GM21381 (cell line): ENCODE results near the gene CCDC179.
A peak's percentile ranks its signal among the peaks of the same experiment; 100 is the strongest.

Experiments used
- ATAC-seq: cut with Tn5 transposase; IDR thresholded peaks from one replicate; pipeline ENCODE4 v1.9.1; 2021; ENCODE audit warnings: mild to moderate bottlenecking, moderate library complexity; ENCODE audit not compliant: unreplicated experiment

CCDC179 gene

DNA sequence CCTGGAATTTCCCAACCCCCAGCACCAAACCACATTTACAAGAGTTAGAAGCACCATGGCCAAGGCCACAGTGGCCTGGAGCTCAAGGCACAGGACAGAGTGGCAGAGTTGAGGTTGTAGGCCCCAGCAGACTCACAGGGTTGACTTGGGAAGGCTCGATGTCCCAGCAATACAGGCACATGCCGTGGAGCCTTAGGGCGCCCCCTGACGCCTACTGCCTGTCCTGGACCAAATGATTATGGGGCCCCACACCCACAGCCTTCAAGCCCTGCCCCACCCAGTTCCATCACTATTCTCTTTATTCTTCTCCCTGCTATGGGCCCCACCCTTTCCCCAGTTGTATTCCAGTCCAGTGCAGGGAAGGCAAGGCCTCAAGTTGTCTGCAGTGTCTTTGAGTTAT lies at the start of gene CCDC179:
TSS of gene CCDC179 (minus strand) at position 234 of the 400 bp plus-strand sequence. CDS start at position 181, 53 bp downstream.
- ATAC-seq: no peak

GRCh38 chr11:22903782-22904181 lies 43.5 kb upstream of the CCDC179 start:
- ATAC-seq: peak; percentile 60

GRCh38 chr11:22901603-22902002 lies 41.3 kb upstream of the CCDC179 start:
- ATAC-seq: no peak

GRCh38 chr11:22900764-22901486 lies 40.7 kb upstream of the CCDC179 start:
- ATAC-seq: no peak

DNA sequence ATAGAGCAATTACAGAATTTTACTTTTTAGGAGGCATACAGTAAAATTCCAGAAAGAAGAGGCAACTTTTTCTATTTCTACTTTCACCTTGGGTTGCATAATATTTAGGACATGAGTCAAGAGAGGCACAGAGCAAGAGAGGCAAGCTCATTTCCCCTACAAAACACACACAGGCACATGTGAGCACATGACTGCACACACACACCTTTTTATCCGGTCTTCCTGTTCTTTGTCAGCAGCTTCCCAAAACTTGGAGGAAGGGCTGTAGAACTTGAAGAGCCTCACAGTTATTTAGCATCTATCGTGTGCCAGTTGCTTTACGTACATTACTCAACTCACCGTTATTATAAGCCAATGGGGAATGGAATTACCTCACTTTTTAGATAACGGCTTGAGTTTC lies 37.8 kb upstream of the CCDC179 start:
- no peak for ATAC-seq

- ATAC-seq: no peak
These were observed 30.0 kb upstream of the CCDC179 start for GRCh38 chr11:22890227-22890626.

DNA sequence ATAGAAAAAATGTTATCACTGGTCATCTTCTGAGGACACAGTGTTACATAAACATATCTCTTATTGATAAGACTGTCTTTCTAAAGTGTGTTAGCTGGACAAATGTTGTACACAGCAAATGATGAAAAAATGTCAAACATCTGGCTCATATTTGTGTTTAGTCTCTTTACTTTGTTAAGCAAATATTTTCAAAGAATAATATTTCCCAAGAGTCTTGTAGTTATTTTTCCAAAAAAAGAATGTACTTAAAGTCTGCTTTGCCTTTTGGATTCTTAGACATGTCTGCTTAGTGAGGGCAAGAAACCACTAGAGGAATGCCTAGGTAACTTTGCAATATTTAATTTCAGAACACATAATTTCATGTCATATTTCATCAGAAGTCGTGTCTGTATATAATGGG lies 23.9 kb upstream of the CCDC179 start:
- ATAC-seq: no peak

GRCh38 chr11:22879630-22880029 lies 19.4 kb upstream of the CCDC179 start:
- ATAC-seq: no peak

DNA sequence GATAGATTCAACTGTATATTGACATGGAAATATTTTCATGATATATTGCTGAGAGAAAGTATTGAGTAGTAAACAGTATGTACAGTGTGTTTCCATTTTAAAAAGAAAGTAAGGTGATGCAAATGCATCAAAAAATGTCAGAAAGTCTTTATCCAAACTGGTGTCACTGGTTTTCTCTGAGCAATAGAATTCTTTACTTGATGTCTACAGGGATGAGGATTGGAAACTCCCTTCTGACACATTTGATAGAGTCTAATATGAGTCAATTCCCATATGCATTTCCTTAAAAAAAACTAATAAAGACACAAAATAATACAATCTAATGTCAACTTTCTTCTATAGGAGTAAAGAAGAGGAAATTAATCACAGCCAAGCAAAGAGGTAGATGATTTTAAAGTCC lies 18.3 kb upstream of the CCDC179 start:
- ATAC-seq: no peak

DNA sequence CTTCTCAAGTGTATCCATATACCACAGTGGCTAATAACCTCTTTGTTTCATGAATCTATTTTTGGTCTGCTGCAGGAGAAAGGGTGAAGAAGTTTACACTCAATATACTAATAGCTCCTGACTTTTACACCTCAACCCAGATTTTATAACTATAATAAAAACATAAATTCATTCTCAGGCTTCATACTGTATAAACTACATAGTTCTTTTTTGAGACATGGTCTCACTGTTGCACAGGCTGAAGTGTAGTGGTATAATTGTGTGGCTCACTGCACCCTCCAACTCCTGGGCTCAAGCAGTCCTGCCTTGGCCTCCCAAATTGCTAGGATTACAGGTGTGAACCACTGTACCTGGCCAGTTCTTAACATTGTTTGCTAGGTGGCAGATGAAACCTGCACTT lies 17.8 kb upstream of the CCDC179 start:
- no peak for ATAC-seq

DNA sequence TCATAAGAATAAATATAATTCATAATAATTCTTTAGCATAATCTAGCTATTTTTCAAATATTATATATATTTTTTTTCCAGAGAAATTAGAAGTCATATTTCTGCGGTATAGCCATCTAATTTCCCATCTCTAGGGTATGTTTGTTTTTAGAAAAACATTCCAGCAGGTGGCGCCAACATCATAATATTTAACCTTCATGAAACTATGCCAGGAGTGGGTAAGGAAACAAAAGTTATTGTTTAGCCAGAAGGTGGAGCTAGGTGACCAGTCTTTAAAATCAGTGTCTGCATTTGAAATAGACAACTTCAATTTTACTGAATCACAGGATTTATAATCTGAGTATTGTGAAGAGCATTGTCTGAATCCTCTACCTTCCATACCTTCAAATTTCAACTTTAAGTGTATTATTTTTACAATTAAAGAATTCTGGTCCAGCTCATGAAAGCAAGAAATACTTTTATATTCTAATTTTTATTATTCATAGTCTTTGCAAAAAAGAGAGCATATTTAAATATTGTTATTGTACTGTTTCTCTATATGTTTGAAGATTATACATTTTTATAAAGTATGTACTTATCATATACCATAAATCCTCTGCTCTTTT lies 15.7 kb upstream of the CCDC179 start:
- ATAC-seq: peak; percentile 98

DNA sequence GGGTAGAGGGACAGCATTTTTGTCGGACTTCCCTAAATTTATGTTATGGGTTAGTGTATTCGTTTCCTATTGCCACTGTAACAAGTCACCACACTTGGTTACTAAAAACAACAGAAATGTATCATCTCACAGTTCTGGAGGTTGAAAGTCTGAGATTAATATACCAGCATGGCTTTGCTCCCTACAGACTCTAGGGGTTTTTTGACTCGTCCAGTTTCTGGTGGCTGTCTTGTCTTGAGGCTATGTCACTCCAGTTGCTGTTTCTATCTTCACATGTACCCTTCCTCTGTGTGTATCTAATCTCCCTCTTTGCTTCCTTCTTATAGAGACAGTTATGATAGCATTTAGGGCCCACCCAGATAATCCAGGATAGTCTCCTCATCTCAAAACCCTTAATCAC lies 9.1 kb upstream of the CCDC179 start:
- ATAC-seq: no peak

DNA sequence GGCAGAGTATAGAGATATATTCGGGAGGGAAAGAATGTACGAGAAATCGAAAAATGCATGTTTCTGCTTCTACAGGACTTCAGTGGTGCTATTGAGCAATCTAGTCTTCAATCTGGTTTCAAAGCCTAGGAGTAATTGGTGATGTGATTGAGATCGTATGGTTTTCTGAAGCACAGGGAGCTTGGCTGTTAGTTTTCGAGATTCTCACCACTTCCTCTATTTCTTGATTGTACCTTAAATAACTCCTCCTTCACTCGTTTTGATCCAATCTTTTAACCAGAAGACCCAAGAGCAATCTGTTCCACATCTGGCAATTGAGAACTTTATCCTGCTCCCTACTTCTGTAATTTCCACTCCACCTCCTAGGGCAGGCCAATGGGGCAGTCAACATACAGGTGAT lies 518 bp downstream of the CCDC179 start:
- ATAC-seq: no peak

DNA sequence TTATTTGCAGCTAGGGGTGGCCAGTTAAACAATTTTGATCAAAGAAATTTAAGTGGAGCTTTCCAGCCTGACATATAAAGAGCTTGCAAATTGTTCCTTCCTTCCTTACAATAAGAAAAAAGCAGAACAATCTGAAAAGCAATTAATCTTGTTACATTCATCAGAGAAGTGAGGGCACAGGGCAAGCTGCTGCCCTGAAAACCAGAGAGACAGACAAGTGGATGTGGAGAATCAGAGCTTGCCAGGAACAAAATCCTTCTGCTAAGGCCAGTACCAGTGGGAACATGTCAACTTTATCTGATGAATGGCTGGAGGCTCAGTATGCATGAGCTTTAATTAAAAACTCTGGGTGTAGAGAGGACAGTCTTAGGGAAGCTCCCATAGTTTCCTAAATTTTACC lies 8.8 kb downstream of the CCDC179 start:
- ATAC-seq: no peak

GRCh38 chr11:22846726-22847125 lies 13.5 kb downstream of the CCDC179 start:
- no peak for ATAC-seq

DNA sequence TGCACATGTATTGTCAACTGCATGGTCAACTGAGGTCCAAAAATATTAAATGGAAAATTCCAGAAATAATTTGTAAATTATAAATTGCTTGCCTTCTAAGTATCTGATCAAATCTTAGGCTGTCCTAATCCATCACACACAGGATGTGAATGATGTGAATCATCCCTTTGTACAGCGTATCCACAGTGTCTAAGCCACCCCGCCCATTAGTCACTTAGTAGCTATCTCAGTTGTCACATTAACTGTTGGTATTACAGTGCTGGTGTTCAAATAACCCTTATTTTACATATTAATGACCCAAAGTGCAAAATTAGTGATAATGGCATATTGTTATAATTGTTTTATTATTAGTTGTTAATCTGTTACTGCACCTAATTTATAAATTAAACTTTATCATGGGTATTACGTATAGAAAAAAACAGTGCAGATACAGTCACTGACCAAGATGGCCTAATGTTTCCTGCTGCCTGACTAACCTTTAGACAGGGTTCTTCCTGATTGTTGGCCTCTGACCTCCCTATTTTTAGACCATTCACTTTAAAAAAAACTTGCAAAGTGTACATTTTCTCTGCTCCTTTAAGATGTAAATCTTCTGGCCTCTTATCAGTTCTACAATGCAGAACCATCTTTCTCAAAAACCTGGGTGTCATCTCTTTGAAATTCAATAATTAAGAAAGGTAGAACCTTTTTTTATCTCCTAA lies 27.8 kb downstream of the CCDC179 start:
- ATAC-seq: no peak

DNA sequence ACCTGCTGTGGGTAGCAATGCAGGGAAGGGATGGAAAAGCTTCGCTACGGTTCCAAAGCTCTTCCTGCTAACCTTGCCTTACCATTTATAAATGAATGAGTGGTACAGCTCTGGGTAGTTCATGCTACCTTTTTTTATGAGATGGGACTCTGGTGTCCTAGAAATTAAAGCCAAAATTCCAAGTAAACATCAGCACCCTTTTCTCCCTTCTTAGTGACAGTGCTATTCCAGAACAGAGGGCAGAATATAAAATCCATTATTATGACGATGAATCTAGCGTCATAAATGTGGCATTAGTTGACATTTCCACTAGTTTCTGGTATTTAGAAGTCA lies 30.2 kb downstream of the CCDC179 start:
- ATAC-seq: no peak

DNA sequence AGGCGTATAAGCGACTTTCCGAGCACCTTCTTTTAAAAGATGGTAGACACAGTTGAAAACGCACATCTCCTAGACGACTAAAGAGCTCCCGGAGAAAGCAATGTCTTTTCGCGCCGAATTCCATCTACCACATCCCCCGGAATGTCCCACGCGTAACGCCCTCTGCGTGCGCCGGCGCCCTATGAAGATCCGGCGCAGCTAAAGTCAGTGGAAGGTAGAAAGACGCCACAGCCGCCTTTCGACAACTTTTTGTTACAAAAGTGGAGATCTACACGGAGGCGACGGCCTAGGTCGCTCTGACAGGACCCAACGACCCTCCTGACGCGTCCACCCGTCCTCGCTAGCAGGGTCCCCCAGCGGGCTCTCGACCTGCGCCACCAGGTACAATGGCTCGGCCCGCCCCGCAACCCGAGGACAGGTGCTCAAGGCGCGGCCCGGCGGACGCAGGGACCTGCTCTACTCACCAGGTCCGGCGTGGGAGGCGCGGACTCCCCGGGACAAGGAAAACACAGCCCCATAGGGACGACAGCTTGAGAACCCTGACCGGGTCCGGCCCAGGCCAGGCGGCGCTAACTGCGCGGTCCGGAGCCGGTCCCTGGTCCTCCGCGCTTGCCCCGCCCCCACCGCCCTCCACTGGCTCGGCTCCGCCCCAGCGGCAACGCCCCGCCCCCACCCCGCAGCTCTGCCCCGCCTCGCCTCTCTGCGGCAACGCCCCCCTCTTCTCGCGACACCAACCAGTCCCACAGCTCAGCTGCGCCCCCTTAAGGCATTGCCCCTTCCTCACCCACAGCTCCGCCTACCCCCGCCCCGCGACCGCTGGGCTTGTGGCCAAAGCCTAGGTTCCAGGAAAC lies 30.8 kb downstream of the CCDC179 start, which contains the start of gene SVIP:
TSS of gene SVIP (minus strand) at position 571 of the 851 bp plus-strand sequence. CDS start at position 518, 53 bp downstream.
- peak; percentile 93 for ATAC-seq

- ATAC-seq: no peak
These were observed 31.9 kb downstream of the CCDC179 start for GRCh38 chr11:22828373-22828772.

DNA sequence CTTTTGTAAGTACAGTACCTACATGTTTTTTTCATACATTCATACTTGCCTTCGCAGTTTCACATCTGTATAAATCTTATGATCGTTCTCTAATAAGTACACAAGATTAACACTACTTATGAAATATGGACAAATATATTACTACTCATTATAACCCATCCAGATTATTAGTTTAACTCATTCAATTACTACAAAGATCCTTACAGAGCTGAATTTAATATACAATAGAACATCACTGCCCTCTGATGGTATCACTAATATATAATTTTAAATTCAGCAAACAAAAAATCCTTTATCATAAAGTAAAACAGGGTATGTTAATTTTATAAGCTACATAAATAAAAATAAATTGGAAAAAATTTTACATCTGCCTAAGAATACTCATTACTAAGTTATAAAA lies 38.1 kb downstream of the CCDC179 start:
- no peak for ATAC-seq

DNA sequence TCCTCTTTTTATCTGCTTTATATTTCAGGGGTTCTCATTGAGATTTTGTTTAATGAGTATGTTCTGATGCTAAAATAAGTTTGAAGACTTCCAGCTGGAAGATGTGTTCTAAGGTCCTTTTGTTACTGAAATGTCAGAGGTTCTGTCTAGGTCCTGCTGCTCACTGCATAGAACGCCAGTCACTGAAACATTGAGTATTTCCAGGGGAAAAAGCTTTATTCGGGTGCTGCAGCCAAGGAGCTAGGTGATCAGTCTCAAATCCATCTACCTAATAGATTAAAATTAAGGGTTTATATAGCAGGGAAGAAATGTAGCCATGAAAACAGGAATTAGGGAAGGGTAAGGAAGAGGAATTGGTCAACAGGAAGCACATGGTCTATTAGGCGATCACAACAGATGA lies 50.4 kb downstream of the CCDC179 start:
- no peak for ATAC-seq
